TTC549 (cell line): Measurements from ENCODE around the gene SPECC1.
"Not testable (repeated sequence)": the region's sequence is repeated elsewhere in the genome, so short reads cannot be mapped to it uniquely, and the experiment has no call there.

Experiments
- FAIRE-seq: peaks from 2 replicates; lab custom pipeline; 2012; peaks lifted over from hg19 to GRCh38; lab: Jason Lieb, UNC

The SPECC1 gene

DNA sequence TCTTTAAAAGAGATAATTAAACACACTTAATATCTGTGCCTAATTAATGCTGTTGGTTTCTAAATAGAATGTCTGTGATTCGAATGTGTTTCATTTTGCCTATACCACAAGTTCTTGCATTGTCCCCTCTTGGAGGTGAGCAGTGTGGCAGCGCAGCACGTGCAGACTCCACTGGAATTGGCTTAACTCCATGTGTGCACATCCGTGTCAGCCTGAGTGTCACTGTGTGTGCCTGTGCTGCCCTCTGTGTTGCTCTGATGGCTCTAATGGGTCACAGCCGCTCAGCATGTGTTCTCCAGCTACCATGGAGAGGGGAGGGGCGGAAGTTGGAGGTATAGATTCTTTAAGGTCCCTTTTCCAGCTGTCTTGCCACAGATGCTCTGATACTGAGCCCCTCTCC, 226.6 kb downstream of the SPECC1 start:
- FAIRE-seq, result no peak

- FAIRE-seq, result no peak
Measured at GRCh38 chr17:20236578-20237227, 227.5 kb downstream of the SPECC1 start.

GRCh38 chr17:20239776-20240175, 230.6 kb downstream of the SPECC1 start:
- not testable (repeated sequence) for FAIRE-seq

GRCh38 chr17:20241855-20242254, 232.7 kb downstream of the SPECC1 start:
- FAIRE-seq, result no peak

- FAIRE-seq, result no peak
Measured at GRCh38 chr17:20242271-20242670, 233.1 kb downstream of the SPECC1 start.

- FAIRE-seq, result no peak
Measured at GRCh38 chr17:20243524-20243923, 234.4 kb downstream of the SPECC1 start.

- FAIRE-seq, result no peak
Measured at GRCh38 chr17:20244671-20245070, 235.5 kb downstream of the SPECC1 start.

GRCh38 chr17:20246692-20247091, 237.5 kb downstream of the SPECC1 start:
- FAIRE-seq, result no peak

DNA sequence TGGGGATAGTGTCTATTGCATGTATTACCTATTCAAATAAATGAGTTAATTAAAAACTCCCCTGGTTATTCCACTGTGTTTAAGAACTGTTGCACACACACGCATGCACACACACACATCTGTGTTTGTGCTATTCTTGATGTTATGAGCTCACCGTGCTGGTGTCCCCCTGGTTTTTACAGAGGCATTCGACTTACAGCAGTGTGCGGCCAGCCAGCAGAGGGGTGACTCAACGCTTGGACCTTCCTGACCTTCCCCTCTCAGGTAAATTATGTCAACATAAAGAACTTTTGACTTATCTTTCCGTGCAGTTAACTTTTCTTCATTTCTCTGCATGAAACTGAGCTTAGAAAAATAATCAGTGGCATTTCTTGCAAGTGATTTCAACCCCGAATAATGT, 244.2 kb downstream of the SPECC1 start:
- no peak for FAIRE-seq

DNA sequence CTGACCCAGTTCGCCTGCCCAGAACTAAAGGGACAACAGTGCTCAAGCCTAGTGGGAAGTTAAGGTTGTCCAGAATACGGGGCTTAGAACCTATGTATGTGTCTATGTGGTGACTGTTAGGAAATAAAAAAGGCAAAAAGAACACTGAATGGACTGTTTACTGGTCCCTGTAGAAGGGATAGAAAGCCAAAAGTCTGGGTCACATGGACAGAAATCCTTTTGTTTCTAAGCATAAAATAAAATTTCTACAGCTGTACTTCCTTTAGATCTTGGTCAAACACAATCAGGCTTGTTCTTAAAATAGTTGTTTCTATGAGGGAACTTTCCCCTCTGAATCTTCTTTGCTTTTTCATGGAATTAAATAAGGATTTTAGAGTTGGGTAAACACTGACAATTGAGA, 245.4 kb downstream of the SPECC1 start:
- no peak for FAIRE-seq

- FAIRE-seq, result no peak
Measured at GRCh38 chr17:20256144-20256543, 247.0 kb downstream of the SPECC1 start.

DNA sequence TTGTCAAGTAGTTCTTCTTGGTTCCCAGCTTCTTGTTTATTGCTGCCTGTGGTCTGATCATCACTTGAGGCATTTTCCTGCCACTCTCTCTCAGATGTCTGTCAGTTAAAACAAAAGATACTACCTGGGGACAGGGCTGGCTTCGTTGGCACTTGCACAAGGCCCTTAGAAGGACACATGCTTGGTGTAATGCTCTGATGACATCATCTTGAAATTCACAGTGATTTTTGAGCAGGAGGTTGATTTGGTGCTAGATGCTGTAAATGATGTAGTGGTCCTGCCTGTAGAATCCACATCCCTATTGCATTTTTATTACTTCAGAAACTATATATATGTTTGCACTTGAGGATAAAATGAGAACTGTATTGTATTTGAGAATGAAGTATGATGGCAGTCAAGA, 247.8 kb downstream of the SPECC1 start:
- FAIRE-seq, result no peak

GRCh38 chr17:20257798-20258197, 248.6 kb downstream of the SPECC1 start:
- no peak for FAIRE-seq

DNA sequence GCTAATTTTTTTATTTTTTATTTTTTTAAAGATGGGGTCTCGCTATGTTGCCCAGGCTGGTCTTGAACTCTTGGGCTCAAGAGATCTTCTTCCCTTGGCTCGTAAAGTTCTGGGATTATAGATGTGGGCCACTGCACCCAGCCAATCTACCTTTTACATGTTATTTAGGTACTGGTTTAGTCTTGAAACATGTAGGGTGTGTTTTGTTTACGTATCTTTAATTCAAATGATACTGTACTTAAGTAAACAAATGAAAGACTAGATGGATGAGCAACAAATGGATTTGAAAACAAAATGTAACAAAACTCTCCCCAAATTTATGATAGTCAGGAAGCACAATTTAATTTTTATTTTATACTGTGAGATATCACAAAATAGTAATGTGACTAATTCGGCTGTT, 250.5 kb downstream of the SPECC1 start:
- no peak for FAIRE-seq

DNA sequence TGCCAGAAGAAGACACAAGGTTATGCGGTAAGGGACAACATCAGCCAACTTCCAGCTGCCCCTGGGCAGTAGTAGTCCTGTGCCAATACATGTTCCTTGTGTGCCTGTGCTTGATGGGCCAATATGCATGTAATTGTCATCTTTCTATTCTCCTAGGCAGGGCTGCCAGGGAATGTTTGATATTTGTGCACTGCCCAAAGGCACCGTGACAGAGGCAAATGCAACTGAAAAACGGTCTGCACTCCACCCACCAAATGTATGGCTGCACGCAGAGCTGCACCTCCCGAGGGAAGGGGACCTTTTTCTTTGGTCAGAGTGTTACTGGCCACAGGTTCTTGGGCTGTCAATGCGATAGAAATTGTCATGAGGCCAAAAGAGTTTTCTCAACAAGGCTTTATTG, 251.1 kb downstream of the SPECC1 start:
- FAIRE-seq, result no peak

- no peak for FAIRE-seq
Measured at GRCh38 chr17:20262226-20263114, 253.3 kb downstream of the SPECC1 start.

- not testable (repeated sequence) for FAIRE-seq
Measured at GRCh38 chr17:20263115-20263433, 253.9 kb downstream of the SPECC1 start.

DNA sequence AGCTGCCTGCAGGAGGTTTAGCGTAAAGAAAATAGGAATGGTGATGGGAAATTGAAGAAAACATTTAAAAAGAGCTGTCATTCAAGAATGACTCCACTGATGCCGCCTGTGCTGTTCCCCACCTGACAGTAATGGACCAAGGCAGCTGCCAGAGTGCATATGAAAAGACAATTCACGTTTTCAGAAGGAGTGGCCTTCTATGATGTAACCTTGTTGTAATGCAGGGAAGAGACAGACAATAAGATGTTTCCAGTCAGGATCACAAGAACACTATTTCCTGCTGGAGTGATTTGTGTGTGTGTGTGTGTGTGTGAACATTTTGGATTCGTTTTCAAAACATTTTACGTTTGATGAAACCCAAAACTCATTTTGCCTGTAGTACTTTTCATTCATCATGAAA, 254.4 kb downstream of the SPECC1 start:
- FAIRE-seq, result no peak

DNA sequence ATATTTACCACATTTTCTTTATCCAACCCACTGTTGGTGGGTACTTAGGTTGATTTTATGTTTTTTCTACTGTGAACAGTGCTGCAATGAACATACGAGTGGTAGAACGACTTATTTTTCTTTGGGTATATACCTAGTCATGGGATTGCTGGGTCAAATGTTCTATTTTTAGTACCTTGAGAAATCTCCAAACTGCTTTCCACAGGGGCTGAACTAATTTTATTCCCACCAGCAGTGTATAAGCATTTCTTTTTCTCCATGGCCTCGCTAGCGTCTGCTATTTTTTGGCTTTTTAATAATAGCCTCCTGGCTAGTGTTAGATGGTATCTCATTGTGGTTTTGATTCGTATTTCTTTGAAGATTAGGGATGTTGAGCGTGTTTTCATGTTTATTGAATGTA, 255.8 kb downstream of the SPECC1 start:
- FAIRE-seq, result no peak

DNA sequence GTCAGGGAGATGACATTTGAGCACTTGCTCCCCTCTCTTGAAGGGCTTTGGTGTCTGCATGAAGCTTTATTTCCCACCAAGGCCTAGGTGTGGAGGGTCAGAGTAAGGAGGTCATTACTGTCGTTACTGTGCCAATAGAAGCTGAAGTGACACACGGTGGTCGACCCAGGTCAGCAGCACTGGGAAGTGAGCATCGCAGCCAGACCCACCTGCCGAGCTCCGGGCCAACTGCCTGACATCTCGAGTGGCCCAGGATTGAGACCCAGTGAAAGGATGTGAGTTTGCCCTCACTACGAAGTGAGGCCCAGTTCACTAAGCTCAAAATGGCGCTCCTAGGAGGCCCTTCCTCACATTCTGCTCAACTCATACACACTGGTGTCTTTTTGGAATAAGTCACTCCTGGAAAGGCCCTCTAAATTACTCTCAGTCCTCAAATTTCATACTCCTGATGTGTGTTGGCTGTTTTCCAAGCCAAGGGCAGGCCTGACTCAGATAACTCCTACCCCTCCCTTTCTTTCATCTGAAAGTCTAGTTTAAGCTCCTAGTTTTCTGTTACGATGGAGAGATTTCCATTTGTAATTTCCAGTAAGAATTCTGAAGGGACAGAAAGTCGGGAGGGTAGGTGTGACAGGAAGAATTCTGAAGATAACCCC, 257.8 kb downstream of the SPECC1 start:
- FAIRE-seq, result no peak

DNA sequence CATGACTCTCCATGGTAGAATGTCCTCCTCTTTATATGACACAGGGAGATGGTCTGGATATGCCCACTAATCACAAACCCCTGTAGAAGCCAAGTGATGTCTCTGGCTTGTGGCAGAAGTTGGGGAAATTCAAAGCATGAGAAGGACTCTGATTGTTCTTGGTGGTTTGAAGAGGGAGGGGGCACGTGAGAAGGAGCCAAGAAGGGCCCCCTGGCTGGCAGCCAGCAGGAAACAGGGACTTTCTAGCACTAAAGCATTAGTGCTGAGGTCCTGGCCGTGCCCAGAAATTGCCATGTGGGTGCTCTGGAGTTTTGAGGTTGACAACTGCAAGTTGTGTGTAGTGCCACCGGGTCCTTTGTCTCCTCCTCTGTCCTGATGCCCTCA, 258.3 kb downstream of the SPECC1 start:
- FAIRE-seq, result no peak

DNA sequence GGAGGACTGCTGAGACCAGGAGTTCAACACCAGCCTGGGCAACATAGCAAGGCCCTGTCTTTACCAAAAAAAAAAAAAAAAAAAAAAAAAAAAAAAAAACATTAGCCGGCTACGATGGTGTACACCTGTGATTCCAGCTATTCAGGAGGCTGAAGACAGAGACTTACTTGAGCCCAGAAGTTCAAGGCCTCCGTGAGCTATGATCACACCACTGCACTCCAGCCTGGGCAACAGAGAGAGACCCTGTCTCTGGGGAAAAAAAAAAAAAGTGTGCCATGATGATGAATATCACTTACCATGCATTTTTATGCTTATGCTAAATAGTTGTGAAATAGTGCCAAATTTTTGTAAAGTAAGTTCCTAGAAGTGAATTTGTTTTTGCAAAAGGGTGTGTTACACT, 261.2 kb downstream of the SPECC1 start:
- FAIRE-seq, result no peak

DNA sequence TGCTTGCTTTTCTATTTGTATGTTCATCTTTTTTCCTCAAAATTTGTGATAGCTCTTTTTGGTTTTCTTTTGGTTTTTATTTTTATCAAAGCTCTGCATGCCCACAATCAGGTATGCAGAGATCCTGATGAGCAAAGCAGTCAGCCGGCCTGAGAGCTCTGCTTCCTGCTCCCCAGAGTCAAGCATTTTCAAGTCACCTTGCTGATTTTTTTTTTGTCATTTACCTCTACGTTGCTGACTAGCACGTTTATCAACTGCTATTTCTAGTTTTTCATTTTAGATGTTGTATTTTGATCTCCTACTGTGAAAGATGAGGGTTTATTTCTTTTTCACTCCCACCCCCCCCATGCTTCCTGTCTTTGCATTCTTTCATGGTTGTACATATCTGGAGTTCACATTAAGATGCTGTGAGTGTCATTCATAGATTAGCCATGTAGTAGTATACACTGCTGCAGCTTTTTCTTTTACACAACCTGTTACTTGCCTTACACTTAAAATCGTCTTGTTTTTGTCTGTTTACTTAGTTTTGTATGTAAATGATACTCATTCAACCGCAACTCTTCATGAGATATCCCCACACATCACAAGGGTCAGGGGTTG, 262.0 kb downstream of the SPECC1 start:
- no peak for FAIRE-seq
